ENCODE measurements around the gene HJV. TPM values are rescaled to one million over a fixed set of nuclear protein-coding genes. Genes with fewer than 3 reads are reported as not detected.

HJV gene
- total and polyA plus RNA-seq, 2 of the 13 experiments (the other 11 are each of a cell fraction or from before 2014, with no cell fraction given): 0.18 TPM; not detected in 1

DNA sequence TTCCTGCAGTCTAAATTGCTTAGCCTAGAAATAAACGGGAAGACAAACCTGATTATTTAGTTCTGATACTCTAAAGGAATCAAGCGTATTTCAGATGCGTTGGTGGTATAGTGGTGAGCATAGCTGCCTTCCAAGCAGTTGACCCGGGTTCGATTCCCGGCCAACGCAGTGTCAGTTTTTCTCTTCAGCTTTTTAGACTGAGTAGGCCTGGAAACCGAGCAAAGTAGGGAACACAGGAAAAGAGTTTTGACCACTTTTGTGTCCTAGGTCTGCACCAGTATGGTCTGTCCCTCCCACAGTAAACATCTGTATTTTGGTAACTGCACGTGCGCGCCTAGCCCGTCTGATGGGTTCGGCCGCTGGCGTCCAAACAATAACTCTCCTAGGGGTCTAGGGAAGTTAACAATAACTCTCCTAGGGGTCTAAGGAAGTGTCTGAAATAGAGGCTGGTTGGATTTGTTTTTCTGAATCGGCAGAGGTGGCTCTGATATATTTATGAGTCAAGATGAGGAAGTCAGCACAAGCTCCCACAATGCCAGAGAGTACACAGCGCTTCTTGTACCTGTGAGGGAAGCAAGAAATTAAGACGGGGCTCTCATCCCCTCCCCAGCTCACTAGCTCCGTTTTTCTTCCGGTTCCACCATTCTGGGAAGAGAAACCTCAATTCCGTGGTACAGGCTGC, 15.6 kb upstream of the HJV start (continued):
- TF ChIP-seq, protein P1, sequence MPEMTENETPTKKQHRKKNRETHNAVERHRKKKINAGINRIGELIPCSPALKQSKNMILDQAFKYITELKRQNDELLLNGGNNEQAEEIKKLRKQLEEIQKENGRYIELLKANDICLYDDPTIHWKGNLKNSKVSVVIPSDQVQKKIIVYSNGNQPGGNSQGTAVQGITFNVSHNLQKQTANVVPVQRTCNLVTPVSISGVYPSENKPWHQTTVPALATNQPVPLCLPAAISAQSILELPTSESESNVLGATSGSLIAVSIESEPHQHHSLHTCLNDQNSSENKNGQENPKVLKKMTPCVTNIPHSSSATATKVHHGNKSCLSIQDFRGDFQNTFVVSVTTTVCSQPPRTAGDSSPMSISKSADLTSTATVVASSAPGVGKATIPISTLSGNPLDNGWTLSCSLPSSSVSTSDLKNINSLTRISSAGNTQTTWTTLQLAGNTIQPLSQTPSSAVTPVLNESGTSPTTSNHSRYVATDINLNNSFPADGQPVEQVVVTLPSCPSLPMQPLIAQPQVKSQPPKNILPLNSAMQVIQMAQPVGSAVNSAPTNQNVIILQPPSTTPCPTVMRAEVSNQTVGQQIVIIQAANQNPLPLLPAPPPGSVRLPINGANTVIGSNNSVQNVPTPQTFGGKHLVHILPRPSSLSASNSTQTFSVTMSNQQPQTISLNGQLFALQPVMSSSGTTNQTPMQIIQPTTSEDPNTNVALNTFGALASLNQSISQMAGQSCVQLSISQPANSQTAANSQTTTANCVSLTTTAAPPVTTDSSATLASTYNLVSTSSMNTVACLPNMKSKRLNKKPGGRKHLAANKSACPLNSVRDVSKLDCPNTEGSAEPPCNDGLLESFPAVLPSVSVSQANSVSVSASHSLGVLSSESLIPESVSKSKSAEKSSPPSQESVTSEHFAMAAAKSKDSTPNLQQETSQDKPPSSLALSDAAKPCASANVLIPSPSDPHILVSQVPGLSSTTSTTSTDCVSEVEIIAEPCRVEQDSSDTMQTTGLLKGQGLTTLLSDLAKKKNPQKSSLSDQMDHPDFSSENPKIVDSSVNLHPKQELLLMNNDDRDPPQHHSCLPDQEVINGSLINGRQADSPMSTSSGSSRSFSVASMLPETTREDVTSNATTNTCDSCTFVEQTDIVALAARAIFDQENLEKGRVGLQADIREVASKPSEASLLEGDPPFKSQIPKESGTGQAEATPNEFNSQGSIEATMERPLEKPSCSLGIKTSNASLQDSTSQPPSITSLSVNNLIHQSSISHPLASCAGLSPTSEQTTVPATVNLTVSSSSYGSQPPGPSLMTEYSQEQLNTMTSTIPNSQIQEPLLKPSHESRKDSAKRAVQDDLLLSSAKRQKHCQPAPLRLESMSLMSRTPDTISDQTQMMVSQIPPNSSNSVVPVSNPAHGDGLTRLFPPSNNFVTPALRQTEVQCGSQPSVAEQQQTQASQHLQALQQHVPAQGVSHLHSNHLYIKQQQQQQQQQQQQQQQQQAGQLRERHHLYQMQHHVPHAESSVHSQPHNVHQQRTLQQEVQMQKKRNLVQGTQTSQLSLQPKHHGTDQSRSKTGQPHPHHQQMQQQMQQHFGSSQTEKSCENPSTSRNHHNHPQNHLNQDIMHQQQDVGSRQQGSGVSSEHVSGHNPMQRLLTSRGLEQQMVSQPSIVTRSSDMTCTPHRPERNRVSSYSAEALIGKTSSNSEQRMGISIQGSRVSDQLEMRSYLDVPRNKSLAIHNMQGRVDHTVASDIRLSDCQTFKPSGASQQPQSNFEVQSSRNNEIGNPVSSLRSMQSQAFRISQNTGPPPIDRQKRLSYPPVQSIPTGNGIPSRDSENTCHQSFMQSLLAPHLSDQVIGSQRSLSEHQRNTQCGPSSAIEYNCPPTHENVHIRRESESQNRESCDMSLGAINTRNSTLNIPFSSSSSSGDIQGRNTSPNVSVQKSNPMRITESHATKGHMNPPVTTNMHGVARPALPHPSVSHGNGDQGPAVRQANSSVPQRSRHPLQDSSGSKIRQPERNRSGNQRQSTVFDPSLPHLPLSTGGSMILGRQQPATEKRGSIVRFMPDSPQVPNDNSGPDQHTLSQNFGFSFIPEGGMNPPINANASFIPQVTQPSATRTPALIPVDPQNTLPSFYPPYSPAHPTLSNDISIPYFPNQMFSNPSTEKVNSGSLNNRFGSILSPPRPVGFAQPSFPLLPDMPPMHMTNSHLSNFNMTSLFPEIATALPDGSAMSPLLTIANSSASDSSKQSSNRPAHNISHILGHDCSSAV (CRISPR knock-in tag; IDR thresholded peaks at IDR 0.05; ENCODE audit: borderline replicate concordance): no peak
- TF ChIP-seq, protein P2, sequence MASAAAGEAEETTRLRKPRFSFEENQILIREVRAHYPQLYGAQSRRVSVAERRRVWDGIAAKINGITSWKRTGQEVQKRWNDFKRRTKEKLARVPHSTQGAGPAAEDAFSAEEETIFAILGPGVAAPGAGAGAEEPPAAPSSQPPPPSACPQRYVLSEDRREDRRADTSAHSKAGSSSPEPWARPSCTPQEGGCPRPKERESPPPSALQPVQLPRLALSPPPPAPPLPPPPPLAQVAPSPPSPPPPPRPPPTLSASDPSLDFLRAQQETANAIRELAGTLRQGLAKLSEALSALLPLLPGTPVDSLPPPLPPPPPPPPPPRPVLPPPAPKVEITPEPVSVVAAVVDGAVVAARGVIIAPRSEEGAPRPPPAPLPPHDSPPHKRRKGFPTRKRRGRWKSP (CRISPR knock-in tag; IDR thresholded peaks at IDR 0.05): no peak
- TF ChIP-seq, protein P3, sequence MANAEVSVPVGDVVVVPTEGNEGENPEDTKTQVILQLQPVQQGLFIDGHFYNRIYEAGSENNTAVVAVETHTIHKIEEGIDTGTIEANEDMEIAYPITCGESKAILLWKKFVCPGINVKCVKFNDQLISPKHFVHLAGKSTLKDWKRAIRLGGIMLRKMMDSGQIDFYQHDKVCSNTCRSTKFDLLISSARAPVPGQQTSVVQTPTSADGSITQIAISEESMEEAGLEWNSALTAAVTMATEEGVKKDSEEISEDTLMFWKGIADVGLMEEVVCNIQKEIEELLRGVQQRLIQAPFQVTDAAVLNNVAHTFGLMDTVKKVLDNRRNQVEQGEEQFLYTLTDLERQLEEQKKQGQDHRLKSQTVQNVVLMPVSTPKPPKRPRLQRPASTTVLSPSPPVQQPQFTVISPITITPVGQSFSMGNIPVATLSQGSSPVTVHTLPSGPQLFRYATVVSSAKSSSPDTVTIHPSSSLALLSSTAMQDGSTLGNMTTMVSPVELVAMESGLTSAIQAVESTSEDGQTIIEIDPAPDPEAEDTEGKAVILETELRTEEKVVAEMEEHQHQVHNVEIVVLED (CRISPR knock-in tag; IDR thresholded peaks at IDR 0.05; ENCODE audit: borderline replicate concordance): no peak
- TF ChIP-seq ZNF607 (CRISPR knock-in tag; IDR thresholded peaks at IDR 0.05; ENCODE audit: borderline replicate concordance) (no peak), SMYD3 (CRISPR knock-in tag; IDR thresholded peaks at IDR 0.05) (no peak), MATR3 (CRISPR knock-in tag; IDR thresholded peaks at IDR 0.05) (no peak), SIX4 (CRISPR knock-in tag; IDR thresholded peaks at IDR 0.05) (no peak), MYC (CRISPR knock-in tag; IDR thresholded peaks at IDR 0.05; ENCODE audit: borderline replicate concordance) (0 out of 2 replicates have a peak, but pooled peaks have one; percentile 5), SAP130 (CRISPR knock-in tag; IDR thresholded peaks at IDR 0.05; ENCODE audit: low read depth) (no peak; the same call in 1 of the 2 replicates), HES4 (CRISPR knock-in tag; IDR thresholded peaks at IDR 0.05; ENCODE audit: borderline replicate concordance) (no peak), ARNT (IDR thresholded peaks at IDR 0.05) (no peak), ZNF510 (CRISPR knock-in tag; IDR thresholded peaks at IDR 0.05; ENCODE audit: low read depth) (no peak), ZNF264 (CRISPR knock-in tag; IDR thresholded peaks at IDR 0.05) (no peak)
- TF ChIP-seq, protein P4, sequence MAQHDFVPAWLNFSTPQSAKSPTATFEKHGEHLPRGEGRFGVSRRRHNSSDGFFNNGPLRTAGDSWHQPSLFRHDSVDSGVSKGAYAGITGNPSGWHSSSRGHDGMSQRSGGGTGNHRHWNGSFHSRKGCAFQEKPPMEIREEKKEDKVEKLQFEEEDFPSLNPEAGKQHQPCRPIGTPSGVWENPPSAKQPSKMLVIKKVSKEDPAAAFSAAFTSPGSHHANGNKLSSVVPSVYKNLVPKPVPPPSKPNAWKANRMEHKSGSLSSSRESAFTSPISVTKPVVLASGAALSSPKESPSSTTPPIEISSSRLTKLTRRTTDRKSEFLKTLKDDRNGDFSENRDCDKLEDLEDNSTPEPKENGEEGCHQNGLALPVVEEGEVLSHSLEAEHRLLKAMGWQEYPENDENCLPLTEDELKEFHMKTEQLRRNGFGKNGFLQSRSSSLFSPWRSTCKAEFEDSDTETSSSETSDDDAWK (CRISPR knock-in tag; IDR thresholded peaks at IDR 0.05): no peak
- TF ChIP-seq, protein P5, sequence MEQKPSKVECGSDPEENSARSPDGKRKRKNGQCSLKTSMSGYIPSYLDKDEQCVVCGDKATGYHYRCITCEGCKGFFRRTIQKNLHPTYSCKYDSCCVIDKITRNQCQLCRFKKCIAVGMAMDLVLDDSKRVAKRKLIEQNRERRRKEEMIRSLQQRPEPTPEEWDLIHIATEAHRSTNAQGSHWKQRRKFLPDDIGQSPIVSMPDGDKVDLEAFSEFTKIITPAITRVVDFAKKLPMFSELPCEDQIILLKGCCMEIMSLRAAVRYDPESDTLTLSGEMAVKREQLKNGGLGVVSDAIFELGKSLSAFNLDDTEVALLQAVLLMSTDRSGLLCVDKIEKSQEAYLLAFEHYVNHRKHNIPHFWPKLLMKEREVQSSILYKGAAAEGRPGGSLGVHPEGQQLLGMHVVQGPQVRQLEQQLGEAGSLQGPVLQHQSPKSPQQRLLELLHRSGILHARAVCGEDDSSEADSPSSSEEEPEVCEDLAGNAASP (CRISPR knock-in tag; IDR thresholded peaks at IDR 0.05; ENCODE audit: borderline replicate concordance): 0 out of 2 replicates have a peak, but pooled peaks have one; percentile 29
